DND-41 (cell line): ENCODE measurements around the gene SMG6.

Experiments
- CTCF ChIP-seq: IDR thresholded peaks from 2 replicates; pipeline ENCODE4 v1.5.1; 2012; ENCODE audit warnings: borderline replicate concordance, low read length, moderate library complexity, mild to moderate bottlenecking; ENCODE audit not compliant: poor library complexity, severe bottlenecking; ENCODE audit errors: extremely low read depth
- EZH2 ChIP-seq: IDR thresholded peaks from 3 replicates; pipeline ENCODE4 v1.6.1; 2012; ENCODE audit warnings: borderline replicate concordance, low read depth, mild to moderate bottlenecking, moderate library complexity, low read length, inconsistent platforms; ENCODE audit not compliant: severe bottlenecking

- TF ChIP-seq CTCF: no peak
- no peak for TF ChIP-seq EZH2
Observed at GRCh38 chr17:2070241-2071023, 233.2 kb downstream of the SMG6 start.
